GM12864 (cell line): ENCODE measurements around the gene FSTL4.

ENCODE experiments used
- DNase-seq: peaks from one replicate; pipeline ENCODE4 v3.0.0-alpha.2; 2011; ENCODE audit warnings: low read depth
- H3K4me3 ChIP-seq: 2 replicates; pipeline ENCODE4 v1.5.1; 2011; ENCODE audit warnings: mild to moderate bottlenecking, low read depth, low read length, control low read depth
- TF ChIP-seq, protein P1 (sequence below): IDR thresholded peaks from 2 replicates; pipeline ENCODE4 v1.5.1; 2011; ENCODE audit warnings: low read depth, mild to moderate bottlenecking, moderate library complexity, low read length, control low read depth, inconsistent platforms; ENCODE audit errors: missing control alignments

FSTL4 gene

GRCh38 chr5:133333326-133334150 is 278.8 kb downstream of the FSTL4 start:
- no peak for DNase-seq
- TF ChIP-seq, protein P1, sequence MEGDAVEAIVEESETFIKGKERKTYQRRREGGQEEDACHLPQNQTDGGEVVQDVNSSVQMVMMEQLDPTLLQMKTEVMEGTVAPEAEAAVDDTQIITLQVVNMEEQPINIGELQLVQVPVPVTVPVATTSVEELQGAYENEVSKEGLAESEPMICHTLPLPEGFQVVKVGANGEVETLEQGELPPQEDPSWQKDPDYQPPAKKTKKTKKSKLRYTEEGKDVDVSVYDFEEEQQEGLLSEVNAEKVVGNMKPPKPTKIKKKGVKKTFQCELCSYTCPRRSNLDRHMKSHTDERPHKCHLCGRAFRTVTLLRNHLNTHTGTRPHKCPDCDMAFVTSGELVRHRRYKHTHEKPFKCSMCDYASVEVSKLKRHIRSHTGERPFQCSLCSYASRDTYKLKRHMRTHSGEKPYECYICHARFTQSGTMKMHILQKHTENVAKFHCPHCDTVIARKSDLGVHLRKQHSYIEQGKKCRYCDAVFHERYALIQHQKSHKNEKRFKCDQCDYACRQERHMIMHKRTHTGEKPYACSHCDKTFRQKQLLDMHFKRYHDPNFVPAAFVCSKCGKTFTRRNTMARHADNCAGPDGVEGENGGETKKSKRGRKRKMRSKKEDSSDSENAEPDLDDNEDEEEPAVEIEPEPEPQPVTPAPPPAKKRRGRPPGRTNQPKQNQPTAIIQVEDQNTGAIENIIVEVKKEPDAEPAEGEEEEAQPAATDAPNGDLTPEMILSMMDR = no peak
- H3K4me3 ChIP-seq = no peak overlapping the region

DNA sequence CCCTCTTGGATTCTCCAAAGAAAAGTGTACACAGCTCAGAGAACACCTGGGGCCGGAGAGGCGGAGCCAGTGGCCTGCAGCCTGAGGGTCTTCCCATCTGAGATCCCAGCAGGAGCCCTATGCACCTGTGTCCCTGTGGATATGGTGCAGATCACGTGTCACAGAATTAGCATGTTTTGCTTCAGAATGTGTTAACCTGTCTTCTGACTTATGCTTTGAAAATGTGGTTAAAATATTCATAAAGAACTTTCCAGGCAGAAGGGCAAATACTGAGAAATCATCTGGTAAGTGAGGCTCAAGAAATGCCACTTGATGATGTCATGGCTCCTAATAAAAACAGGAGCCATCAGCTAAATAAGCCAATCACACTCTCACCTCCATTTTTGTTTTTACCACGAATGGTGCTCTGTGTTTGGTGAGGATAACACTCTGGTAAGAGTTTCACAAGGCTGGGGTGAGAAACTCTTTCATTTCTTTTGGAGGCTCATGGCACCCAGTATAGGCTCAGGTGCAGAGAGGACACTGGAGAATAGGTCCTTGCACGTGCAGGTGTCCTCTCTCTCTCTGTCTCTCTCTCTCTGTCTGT is 279.8 kb downstream of the FSTL4 start:
- no peak overlapping the region for H3K4me3 ChIP-seq
- TF ChIP-seq, protein P1 = no peak
- DNase-seq = no peak

DNA sequence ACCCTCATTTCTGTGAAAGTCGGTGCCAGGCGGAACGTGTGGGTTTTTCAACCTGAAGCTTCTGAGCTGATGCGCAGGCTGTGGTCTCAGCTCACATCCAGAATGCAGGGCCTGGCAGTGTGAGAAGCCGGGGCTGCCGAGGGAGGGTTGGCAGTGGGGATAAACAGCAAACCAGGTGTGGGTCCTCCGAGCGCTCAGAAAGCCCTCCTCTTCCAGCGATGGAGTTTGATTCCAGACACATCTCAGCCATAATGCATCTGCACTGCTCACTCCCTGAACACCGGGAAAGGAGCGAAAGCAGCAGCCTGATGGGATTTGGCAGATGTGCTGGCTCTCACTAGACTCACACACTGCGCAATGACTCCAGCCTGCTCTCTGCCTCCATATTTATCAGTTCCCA is 280.4 kb downstream of the FSTL4 start:
- TF ChIP-seq, protein P1 = no peak
- H3K4me3 ChIP-seq = no peak overlapping the region
- DNase-seq = no peak

DNA sequence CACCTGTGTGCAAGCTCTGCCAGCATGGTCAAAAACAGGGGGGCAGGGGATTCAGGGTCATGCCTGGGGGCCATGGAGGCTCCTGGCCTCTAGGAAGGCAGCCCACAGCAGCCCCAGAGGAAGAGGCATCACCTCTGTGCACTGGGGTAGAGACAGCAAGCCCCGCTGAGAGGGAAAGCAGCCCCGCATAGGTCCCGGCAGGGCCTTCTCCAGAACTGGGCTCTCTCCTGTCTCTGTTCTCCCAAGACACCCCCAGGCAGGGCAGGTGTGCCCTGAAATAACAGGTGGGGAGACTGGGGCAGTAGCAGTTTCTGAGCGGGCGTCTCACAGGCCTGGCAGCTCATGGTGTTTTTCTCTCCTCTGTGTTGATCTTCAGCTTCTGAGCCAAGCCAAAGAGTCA is 281.4 kb downstream of the FSTL4 start:
- no peak for DNase-seq
- no peak overlapping the region for H3K4me3 ChIP-seq
- TF ChIP-seq, protein P1 = no peak

DNA sequence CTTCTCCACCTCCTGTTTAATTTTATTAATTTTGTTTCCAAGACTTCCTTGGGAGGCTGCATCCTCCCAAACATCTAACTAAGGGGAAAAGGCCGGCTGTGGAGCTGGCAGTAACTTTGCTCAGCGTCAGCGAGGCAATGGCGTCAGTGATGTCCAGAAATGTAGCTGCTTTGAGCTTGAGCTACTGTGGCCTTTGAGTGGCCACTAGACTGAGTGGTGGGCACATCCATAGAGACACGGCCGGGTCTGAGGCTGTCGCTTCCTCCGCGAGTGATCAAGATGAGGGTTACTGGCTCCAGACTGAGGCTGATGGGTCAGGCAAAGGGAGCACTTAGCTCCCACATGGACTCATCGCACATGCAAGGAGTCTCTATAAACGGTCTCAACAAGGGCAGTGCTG is 283.5 kb downstream of the FSTL4 start:
- DNase-seq = no peak
- H3K4me3 ChIP-seq = no peak overlapping the region
- TF ChIP-seq, protein P1 = no peak

DNA sequence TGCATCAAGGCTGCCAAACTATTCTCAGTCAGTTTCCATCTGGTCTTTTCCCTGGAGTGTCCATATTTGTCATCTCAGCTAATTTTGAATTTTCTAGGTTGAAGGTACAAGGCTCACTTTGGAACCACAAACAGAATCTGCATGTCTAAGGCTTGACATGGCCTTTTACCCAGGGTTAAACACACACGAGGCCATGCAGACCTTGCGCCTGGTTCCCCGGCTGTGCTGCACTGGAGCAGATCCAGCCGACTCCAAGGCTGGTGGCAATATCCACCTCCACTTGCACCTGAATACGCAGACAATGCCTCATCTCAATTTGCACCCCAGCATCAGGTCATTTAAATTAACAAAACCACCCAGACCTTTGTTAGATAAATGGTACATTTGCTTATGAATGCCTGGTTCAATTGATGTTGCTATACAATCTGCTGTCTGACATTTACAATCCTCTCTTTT is 284.4 kb downstream of the FSTL4 start:
- H3K4me3 ChIP-seq = no peak overlapping the region
- no peak for DNase-seq

More for the DNA sequence above, 284.4 kb downstream of the FSTL4 start:
- TF ChIP-seq, protein P1 = no peak
